Measurements from ENCODE around the gene IL9. TPM values are rescaled to one million over a fixed set of nuclear protein-coding genes. Genes with fewer than 3 reads are reported as not detected.

IL9 gene
- total and polyA plus RNA-seq, 10 of the 15 experiments (the other 5 are each of a cell fraction or from before 2014, with no cell fraction given): not detected

- TF ChIP-seq CEBPZ (IDR thresholded peaks at IDR 0.05; ENCODE audit: low read depth, low read length): no peak
Measured at GRCh38 chr5:135851915-135852845, 43.5 kb downstream of the IL9 start (continued).

GRCh38 chr5:135851186-135851914, 44.3 kb downstream of the IL9 start:
- ChIA-PET POLR2A (no interaction called here), SMC1A (ENCODE audit: uncharacterized antibody, unreplicated experiment) (no interaction called here), RAD21 (ENCODE audit: unreplicated experiment) (no interaction called here), CTCF (interaction anchor here (1.4 kb wide), 1 partner anchor 20 kb away, joined by 3 read pairs; no protein-coding TSS in a partner anchor)
- no peaks in the 10 kb centered on the region for H3K9me3 ChIP-seq (replicated peaks; ENCODE audit: control insufficient read depth, insufficient read depth, low read length)
- no peaks in the 10 kb centered on the region for H3K36me3 ChIP-seq (ENCODE audit: control insufficient read depth in 2 of 2, insufficient read depth in 2 of 2, low read length in 1 of 2)
- H3K79me2 ChIP-seq (ENCODE audit: control insufficient read depth, insufficient read depth, low read length): no peaks in the 10 kb centered on the region
- H4K20me1 ChIP-seq (ENCODE audit: control insufficient read depth, insufficient read depth): no peaks in the 10 kb centered on the region; the same call in 1 of the 2 replicates
- 46% methylated on average over 23 of the region's 24 CpGs for WGBS (ENCODE audit: insufficient coverage, insufficient replicate concordance, low lambda C conversion rate, missing lambda C conversion rate)
- no peak overlapping the region for H3K4me2 ChIP-seq (ENCODE audit: control insufficient read depth, insufficient read depth)
- no peaks in the 10 kb centered on the region for H3K4me1 ChIP-seq (ENCODE audit: control insufficient read depth, insufficient read depth, low read length)
- in situ Hi-C loops (cut with MboI) (no loop called here), intact Hi-C loops (cut with micrococcal nuclease; ENCODE audit: unreplicated experiment) (no loop called here)
- no peak overlapping the region for H3K9ac ChIP-seq (ENCODE audit: control insufficient read depth, insufficient read depth, low read length)
- no peak for FAIRE-seq
- no peak overlapping the region for H3K4me3 ChIP-seq
- no peak overlapping the region for H3K27ac ChIP-seq (ENCODE audit: control insufficient read depth, insufficient read depth)
- H3K27me3 ChIP-seq (replicated peaks in 1 of 2; ENCODE audit: control insufficient read depth in 2 of 2, insufficient read depth in 2 of 2, low read length in 1 of 2): peaks cover 3 to 4% of the 10 kb centered on the region in 2 experiments; a peak in 3 of 4 replicates
- ATAC-seq: no peak
- DNase-seq (ENCODE audit: low read depth, low spot score): no peak
- BruUV-seq (replicated peaks): no TSS peak
- no peak overlapping the region for H2AFZ ChIP-seq (ENCODE audit: control insufficient read depth, low read depth, low read length)
- TF ChIP-seq SIN3A (IDR thresholded peaks at IDR 0.05; ENCODE audit: low read depth, low read length) (no peak), TBL1XR1 (IDR thresholded peaks at IDR 0.05; ENCODE audit: low read depth, low read length) (no peak), WRNIP1 (IDR thresholded peaks at IDR 0.05; ENCODE audit: borderline replicate concordance, low read depth, low read length) (no peak), SIX5 (IDR thresholded peaks at IDR 0.05; ENCODE audit: low read depth, low read length, severe bottlenecking) (no peak), TCF3 (IDR thresholded peaks at IDR 0.05; ENCODE audit: borderline replicate concordance, insufficient read depth, low read depth, low read length) (no peak), NR2C1 (IDR thresholded peaks at IDR 0.05) (no peak), POLR2AphosphoS2 (IDR thresholded peaks at IDR 0.05; ENCODE audit: low read depth, low read length) (no peak), YBX1 (IDR thresholded peaks at IDR 0.05) (no peak), JUND (IDR thresholded peaks at IDR 0.05; ENCODE audit: low read depth, low read length) (no peak), KAT2A (conservative IDR thresholded peaks at IDR 0.05; ENCODE audit: control insufficient read depth, low read depth, low read length) (no peak), SMC3 (IDR thresholded peaks at IDR 0.05; ENCODE audit: borderline replicate concordance, low read length) (no peak), MTA2 (IDR thresholded peaks at IDR 0.05; ENCODE audit: low read depth) (no peak), HCFC1 (IDR thresholded peaks at IDR 0.05; ENCODE audit: low read length) (no peak), PKNOX1 (IDR thresholded peaks at IDR 0.05) (no peak), TARDBP (IDR thresholded peaks at IDR 0.05; ENCODE audit: borderline replicate concordance) (no peak), SPI1 (IDR thresholded peaks at IDR 0.05; ENCODE audit: borderline replicate concordance, insufficient read depth, low read depth, low read length) (no peak)
